Sigmoid colon (tissue), 4 donors: ENCODE results near the gene DENND4A.

Experiments
- CTCF ChIP-seq, 4 experiments: fragments of 450-650 bp in 3 of 4; fragments of 200-600 bp in 1 of 4; IDR thresholded peaks; one replicate each; pipeline ENCODE4 v1.5.1; 2016 to 2019; ENCODE audit warnings: antibody characterized with exemption in 4 of 4, mild to moderate bottlenecking in 3 of 4, moderate library complexity in 2 of 4
- POLR2A ChIP-seq, 2 donors: fragments of 450-650 bp; IDR thresholded peaks; one replicate each; pipeline ENCODE4 v1.6.1; 2016; ENCODE audit warnings: antibody characterized with exemption in 2 of 2, mild to moderate bottlenecking in 2 of 2, moderate library complexity in 2 of 2
- POLR2AphosphoS5 ChIP-seq, 4 donors: sonication (generic); formaldehyde crosslinking; IDR thresholded peaks; one replicate each; pipeline ENCODE4 v1.6.1; 2017; ENCODE audit warnings: antibody characterized with exemption in 4 of 4

DNA sequence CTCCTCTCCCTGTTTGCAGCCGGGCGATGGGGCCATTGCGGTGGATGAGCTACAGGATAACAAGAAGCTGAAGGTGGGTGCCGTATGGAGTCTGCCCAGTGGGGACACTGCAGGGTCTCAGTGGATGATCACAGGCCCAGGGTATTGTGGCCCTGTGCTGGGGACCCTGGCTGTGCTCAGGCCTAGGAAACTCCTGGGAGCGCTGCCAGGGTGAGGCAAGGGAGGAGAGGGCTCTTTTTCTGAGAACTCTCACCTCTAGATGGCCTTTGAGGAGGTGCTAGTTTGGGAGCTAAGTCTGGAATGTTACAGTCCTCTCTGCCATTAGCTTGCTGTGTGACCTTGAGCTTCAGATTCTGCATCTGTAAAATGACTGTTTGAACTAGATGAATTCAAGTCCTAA lies 154.0 kb downstream of the DENND4A start:
- TF ChIP-seq POLR2AphosphoS5 (IDR thresholded peaks at IDR 0.05) (no peak), CTCF (IDR thresholded peaks at IDR 0.05) (no peak), POLR2A (IDR thresholded peaks at IDR 0.05) (no peak)
